ENCODE data around the gene OR5I1.

- TF ChIP-seq EP300 (IDR thresholded peaks at IDR 0.05): no peak
- no peak for TF ChIP-seq CTCF (IDR thresholded peaks at IDR 0.05)
- no peak for TF ChIP-seq POLR2AphosphoS5 (IDR thresholded peaks at IDR 0.05)
- no peak for TF ChIP-seq POLR2A (IDR thresholded peaks at IDR 0.05; ENCODE audit: low read depth)
These were observed 41.0 kb downstream of the OR5I1 start for GRCh38 chr11:55895216-55895615.
